Umbilical cord (tissue), 2 donors: ENCODE measurements around the gene HOXD13. TPM values are rescaled to one million over a fixed set of nuclear protein-coding genes. Genes with fewer than 3 reads are reported as not detected.
A peak's percentile ranks its signal among the peaks of the same experiment; 100 is the strongest.

Experiments used
- DNase-seq: peaks from one replicate; pipeline ENCODE4 v3.0.0-alpha.2; 2015; ENCODE audit warnings: low spot score
- total RNA-seq: library from RNA; depleted of rRNA; stranded (reverse); fragments of >200 nt; gene quantifications from one replicate; pipeline ENCODE4 v1.2.3, GENCODE V29; 2014; ENCODE audit warnings: low replicate concordance; ENCODE audit not compliant: insufficient read depth

HOXD13 gene
- total RNA-seq, 1 donor from 2014 or later = 4.8 TPM

- peak; percentile 73 for DNase-seq
Observed at GRCh38 chr2:176105078-176105729, 12.7 kb downstream of the HOXD13 start.

GRCh38 chr2:176105730-176106580 is 13.4 kb downstream of the HOXD13 start:
- no peak for DNase-seq

GRCh38 chr2:176106581-176107539 is 14.3 kb downstream of the HOXD13 start, which contains the start of gene HOXD11:
Gene HOXD11 (plus strand): TSS chr2:176107280. CDS start chr2:176107356, 76 bp downstream.
- no peak for DNase-seq

GRCh38 chr2:176107731-176108181 is 15.2 kb downstream of the HOXD13 start:
- no peak for DNase-seq

DNA sequence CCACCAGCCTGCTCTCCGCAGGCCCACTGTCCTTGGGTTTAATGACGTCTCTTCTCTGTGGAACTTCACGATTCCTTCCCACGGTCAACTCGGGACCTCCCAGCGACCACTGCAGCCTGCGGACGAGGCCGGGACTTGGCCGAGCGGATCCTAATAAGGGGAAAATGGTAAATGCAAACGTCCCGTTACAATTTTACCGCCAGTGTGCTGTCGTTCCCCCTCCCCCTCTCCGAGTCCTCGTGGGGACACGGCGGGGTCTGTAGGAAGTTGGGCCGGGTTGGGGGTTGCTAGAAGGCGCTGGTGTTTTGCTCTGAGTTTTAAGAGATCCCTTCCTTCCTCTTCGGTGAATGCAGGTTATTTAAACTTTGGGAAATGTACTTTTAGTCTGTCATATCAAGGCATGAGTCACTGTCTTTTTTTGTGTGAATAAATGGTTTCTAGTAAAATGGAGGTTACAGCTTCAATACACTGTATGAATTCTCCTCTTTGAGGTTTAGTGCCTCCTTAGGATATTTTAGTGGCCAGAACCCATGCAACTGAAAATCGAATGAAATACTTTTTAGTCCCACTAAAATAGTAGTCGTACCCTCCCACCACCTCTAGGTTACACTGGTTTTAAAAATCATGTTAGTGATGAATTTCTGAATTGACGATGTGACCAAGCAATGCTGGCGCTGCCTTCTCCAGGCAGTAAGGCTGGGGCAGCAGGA is 16.8 kb downstream of the HOXD13 start:
- no peak for DNase-seq

DNA sequence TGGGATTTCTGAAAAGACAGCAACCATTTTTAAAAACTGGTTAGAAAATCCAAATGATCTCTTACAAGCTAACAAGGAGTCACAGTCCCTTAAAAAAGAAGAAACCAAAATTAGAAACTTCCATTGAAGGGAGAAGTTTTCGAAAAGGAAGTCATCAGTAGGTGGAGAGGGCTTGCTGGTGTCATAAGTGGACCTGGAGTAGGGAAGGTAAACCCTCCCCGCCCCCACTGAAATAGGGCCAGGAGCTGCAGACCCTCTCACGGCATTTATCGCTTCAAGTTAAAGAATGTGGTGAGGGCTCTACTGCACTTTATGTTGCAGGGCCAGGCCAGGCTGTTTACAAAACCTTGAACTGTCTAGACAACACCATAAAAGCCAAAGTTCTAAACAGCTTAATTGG is 17.4 kb downstream of the HOXD13 start:
- no peak for DNase-seq

- no peak for DNase-seq
Observed at GRCh38 chr2:176110415-176111308, 18.1 kb downstream of the HOXD13 start.

- DNase-seq = no peak
Observed at GRCh38 chr2:176111309-176111663, 18.8 kb downstream of the HOXD13 start.

DNA sequence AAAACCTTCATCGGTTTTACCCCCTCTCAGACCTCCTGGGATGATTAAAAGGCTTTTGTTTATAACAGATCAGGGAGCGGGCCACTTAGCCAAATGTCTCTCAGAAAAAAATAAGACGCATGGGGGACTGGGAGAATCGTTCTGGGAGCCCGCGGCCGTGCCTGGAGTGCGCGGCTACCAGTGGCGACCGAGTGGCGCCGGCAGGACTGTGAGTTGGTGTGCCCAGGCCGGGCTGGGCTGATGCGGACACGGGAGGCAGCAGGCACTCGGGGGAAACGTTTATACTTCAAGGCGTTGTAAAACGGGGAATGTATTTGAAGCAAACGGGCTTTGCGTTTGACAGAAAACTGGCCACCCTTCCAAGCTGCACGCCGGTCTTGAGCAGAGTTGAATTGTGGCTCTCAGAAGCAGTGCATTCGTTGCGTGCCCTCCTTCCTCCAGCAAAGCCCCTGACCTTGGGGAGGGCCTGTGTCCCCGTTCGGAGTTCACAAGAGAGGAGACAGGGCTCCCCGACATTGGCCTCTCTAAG is 19.4 kb downstream of the HOXD13 start:
- no peak for DNase-seq

- DNase-seq = no peak
Observed at GRCh38 chr2:176112375-176113302, 20.1 kb downstream of the HOXD13 start.

- no peak for DNase-seq
Observed at GRCh38 chr2:176114120-176114929, 21.8 kb downstream of the HOXD13 start.

GRCh38 chr2:176114930-176115625 is 22.6 kb downstream of the HOXD13 start:
- DNase-seq = no peak

- DNase-seq = no peak
Observed at GRCh38 chr2:176115883-176116813, 23.6 kb downstream of the HOXD13 start, which contains the start of gene HOXD10. Gene HOXD10 (plus strand): TSS chr2:176116778. CDS start chr2:176116834, 56 bp downstream.

DNA sequence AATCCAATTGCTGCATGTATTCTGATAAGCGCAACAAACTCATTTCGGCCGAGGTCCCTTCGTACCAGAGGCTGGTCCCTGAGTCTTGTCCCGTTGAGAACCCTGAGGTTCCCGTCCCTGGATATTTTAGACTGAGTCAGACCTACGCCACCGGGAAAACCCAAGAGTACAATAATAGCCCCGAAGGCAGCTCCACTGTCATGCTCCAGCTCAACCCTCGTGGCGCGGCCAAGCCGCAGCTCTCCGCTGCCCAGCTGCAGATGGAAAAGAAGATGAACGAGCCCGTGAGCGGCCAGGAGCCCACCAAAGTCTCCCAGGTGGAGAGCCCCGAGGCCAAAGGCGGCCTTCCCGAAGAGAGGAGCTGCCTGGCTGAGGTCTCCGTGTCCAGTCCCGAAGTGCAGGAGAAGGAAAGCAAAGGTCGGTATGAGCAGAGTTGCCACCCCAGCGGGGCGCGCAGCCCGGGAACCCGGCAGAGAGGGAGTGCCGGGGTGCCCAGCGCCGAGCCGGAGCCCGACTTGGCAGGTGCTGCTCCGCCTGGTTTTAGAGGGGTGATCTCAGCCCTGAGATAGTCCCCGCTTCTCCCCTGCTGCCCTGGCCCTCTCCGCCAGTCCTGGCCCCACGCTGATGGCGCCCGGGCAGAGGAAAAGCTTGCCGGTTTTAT is 24.8 kb downstream of the HOXD13 start:
- DNase-seq = no peak

DNA sequence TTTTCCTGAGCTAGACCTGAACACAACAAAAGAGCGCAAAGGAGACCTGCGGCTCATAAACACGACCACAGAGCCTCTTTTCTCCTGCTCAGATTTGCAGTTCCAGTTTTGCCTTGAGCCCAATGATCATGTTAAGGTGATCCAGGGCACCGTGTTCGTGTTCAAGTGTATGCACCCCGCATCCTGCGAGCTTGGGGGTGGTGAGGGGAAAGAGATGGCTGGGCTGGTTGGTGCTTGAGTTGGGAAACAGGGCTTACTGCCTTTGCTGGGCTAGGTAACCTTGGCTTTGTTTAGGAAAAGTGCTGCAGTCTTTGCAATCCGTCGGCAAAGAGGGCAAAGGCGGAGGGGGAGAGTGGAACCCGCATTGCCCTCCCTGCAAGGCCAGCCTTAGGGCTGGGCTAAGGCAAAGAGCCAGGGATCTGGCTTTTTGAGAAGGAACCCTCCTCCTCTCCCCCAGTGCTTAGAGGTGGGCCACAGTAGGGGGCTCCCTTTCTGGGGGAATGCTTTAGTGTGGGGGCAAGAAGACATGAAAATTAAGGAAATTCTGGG is 25.4 kb downstream of the HOXD13 start:
- no peak for DNase-seq
